22Rv1 (cell line): ENCODE measurements around the gene NCKIPSD.

Experiments
- ZFX ChIP-seq: fragments of 450-650 bp; IDR thresholded peaks from 2 replicates; pipeline ENCODE4 v1.6.1; 2017; ENCODE audit warnings: antibody characterized with exemption, borderline replicate concordance
- TF ChIP-seq, protein P1 (sequence below): fragments of 450-650 bp; IDR thresholded peaks from 2 replicates; pipeline ENCODE4 v1.5.1; 2017; ENCODE audit warnings: mild to moderate bottlenecking

DNA sequence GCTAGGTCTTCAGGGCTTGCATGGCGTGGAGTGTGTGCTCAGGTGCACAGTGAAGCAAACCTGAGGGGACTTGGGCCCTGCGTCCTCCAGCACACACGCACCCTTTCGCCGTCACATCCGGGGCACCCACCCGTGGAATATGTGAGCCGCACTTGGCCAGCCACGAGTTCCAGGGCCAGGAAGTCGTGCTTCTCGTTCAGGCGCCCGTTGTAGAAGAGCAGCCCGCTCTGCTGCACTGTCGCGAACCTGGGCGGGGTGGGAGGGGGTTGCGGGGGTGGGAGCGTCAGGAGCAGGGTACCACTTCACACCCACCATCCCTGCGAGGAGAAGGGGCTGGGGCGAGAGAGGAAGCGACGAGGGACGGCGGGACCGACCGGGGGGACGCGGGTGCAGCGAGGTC lies 30.1 kb downstream of the NCKIPSD start:
- TF ChIP-seq, protein P1, sequence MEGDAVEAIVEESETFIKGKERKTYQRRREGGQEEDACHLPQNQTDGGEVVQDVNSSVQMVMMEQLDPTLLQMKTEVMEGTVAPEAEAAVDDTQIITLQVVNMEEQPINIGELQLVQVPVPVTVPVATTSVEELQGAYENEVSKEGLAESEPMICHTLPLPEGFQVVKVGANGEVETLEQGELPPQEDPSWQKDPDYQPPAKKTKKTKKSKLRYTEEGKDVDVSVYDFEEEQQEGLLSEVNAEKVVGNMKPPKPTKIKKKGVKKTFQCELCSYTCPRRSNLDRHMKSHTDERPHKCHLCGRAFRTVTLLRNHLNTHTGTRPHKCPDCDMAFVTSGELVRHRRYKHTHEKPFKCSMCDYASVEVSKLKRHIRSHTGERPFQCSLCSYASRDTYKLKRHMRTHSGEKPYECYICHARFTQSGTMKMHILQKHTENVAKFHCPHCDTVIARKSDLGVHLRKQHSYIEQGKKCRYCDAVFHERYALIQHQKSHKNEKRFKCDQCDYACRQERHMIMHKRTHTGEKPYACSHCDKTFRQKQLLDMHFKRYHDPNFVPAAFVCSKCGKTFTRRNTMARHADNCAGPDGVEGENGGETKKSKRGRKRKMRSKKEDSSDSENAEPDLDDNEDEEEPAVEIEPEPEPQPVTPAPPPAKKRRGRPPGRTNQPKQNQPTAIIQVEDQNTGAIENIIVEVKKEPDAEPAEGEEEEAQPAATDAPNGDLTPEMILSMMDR = no peak
- no peak for TF ChIP-seq ZFX
